Measurements from ENCODE around the gene CAMTA2. TPM values are rescaled to one million over a fixed set of nuclear protein-coding genes. Genes with fewer than 3 reads are reported as not detected.

CAMTA2 gene
- total and polyA plus RNA-seq, 9 of the 15 experiments (the other 6 are each of a cell fraction or from before 2014, with no cell fraction given): 0.24 to 25.1 (median 6.3) TPM

GRCh38 chr17:4958102-4958501 lies 29.4 kb downstream of the CAMTA2 start (continued):
- TF ChIP-seq CHD7 (IDR thresholded peaks at IDR 0.05; ENCODE audit: low read depth, low read length) (no peak), MED1 (CRISPR knock-in tag; IDR thresholded peaks at IDR 0.05; ENCODE audit: borderline replicate concordance) (no peak), HDAC3 (IDR thresholded peaks at IDR 0.05; ENCODE audit: borderline replicate concordance, partially characterized antibody) (no peak), XRCC4 (IDR thresholded peaks at IDR 0.05; ENCODE audit: extremely low read depth, insufficient read depth, insufficient read length) (no peak), MCM5 (IDR thresholded peaks at IDR 0.05; ENCODE audit: low read depth) (no peak)
